HCT116 (cell line): ENCODE measurements around the gene TWIST2. TPM values are rescaled to one million over a fixed set of nuclear protein-coding genes. Genes with fewer than 3 reads are reported as not detected.

ENCODE experiments used
- EZH2 ChIP-seq: fragments of 200-600 bp; sonication (generic); IDR thresholded peaks from 2 replicates; pipeline ENCODE4 v1.6.1; 2017; ENCODE audit warnings: antibody characterized with exemption, mixed run types
- MAX ChIP-seq: IDR thresholded peaks from 2 replicates; pipeline ENCODE4 v1.6.1; 2012
- SP1 ChIP-seq: IDR thresholded peaks from 2 replicates; pipeline ENCODE4 v1.6.1; 2012; ENCODE audit warnings: low read depth
- TCF7L2 ChIP-seq: IDR thresholded peaks from 2 replicates; pipeline ENCODE4 v1.7.0; 2011; ENCODE audit warnings: borderline replicate concordance, inconsistent platforms; ENCODE audit not compliant: insufficient read depth, insufficient read length; ENCODE audit errors: extremely low read depth
- ZBTB33 ChIP-seq: IDR thresholded peaks from 2 replicates; pipeline ENCODE4 v1.6.1; 2011; ENCODE audit warnings: mild to moderate bottlenecking, low read length, moderate library complexity; ENCODE audit not compliant: insufficient replicate concordance; ENCODE audit errors: extremely low read depth
- ZFX ChIP-seq: fragments of 450-650 bp; IDR thresholded peaks from 2 replicates; pipeline ENCODE4 v1.6.1; 2017
- ZNF274 ChIP-seq: fragments of 200-500 bp; sonication (Bioruptor generic); IDR thresholded peaks from 2 replicates; pipeline ENCODE4 v1.6.1; 2014; ENCODE audit warnings: mild to moderate bottlenecking, low read depth, low read length, inconsistent platforms
- total RNA-seq: library from RNA; stranded (reverse); gene quantifications from one replicate; pipeline ENCODE4 v1.2.1, GENCODE V29; 2021; ENCODE audit not compliant: unreplicated experiment
- TF ChIP-seq, protein P1 (sequence below): IDR thresholded peaks from 2 replicates; pipeline ENCODE4 v1.6.1; 2012
- TF ChIP-seq, protein P2 (sequence below), 3 experiments: fragments of 200-600 bp in 1 of 3; sonication (generic) in 1 of 3; IDR thresholded peaks in 2 of 3; conservative IDR thresholded peaks in 1 of 3; 2 replicates each; pipeline ENCODE4 v1.5.1; 2012 to 2017; ENCODE audit warnings: low read depth in 2 of 3, low read length in 2 of 3, antibody characterized with exemption in 1 of 3, borderline replicate concordance in 1 of 3, control low read depth in 1 of 3, mild to moderate bottlenecking in 1 of 3, mixed read lengths in 1 of 3, mixed run types in 1 of 3, moderate library complexity in 1 of 3; ENCODE audit not compliant: insufficient read depth in 1 of 3

Gene TWIST2
- total RNA-seq, 1 experiment from 2014 or later: not detected

DNA sequence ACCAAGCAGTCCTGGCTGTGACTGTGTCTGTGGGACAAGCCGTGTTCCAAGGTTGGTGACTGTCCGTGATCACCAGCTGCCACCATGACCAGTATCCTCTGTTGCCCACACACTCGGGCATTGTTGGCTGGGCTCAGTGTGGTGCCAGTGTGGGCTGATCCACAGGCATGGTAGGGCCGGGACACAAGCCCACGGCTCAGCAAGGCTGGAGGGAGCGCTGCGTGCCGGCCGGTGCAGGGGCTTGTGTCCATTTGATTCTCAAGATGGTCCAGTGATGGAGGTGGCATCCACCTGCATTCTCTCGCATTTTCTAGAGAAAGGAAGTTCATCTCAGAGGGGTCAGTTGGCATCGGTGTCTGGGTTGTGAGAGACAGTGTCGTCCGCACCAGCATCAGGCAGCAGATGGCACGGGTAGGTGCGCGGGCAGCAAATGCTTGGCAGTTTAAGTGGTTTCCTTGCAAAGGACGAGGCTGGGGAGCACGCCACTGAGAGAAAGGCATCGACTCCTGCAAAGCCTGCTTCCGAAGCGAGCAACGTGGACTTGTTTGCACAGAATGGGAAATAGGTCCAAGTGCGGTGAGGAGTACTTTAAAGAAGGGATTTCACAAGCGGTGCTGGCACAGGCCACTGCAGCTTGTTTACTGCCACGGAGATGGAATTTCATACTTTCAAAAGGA lies 20.9 kb downstream of the TWIST2 start (continued):
- no peak for TF ChIP-seq ZBTB33
- TF ChIP-seq, protein P1, sequence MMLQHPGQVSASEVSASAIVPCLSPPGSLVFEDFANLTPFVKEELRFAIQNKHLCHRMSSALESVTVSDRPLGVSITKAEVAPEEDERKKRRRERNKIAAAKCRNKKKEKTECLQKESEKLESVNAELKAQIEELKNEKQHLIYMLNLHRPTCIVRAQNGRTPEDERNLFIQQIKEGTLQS: no peak
- TF ChIP-seq, protein P2, sequence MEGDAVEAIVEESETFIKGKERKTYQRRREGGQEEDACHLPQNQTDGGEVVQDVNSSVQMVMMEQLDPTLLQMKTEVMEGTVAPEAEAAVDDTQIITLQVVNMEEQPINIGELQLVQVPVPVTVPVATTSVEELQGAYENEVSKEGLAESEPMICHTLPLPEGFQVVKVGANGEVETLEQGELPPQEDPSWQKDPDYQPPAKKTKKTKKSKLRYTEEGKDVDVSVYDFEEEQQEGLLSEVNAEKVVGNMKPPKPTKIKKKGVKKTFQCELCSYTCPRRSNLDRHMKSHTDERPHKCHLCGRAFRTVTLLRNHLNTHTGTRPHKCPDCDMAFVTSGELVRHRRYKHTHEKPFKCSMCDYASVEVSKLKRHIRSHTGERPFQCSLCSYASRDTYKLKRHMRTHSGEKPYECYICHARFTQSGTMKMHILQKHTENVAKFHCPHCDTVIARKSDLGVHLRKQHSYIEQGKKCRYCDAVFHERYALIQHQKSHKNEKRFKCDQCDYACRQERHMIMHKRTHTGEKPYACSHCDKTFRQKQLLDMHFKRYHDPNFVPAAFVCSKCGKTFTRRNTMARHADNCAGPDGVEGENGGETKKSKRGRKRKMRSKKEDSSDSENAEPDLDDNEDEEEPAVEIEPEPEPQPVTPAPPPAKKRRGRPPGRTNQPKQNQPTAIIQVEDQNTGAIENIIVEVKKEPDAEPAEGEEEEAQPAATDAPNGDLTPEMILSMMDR (IDR thresholded peaks at IDR 0.05 in 2 of 3, conservative IDR thresholded peaks at IDR 0.05 in 1 of 3; ENCODE audit: borderline replicate concordance in 1 of 3, insufficient read depth in 1 of 3, low read depth in 2 of 3, low read length in 2 of 3): no peak
- TF ChIP-seq EZH2: no peak
- no peak for TF ChIP-seq ZNF274
- TF ChIP-seq TCF7L2: no peak
- no peak for TF ChIP-seq MAX
- TF ChIP-seq ZFX: no peak
- TF ChIP-seq SP1: no peak
- TF ChIP-seq, all 23 proteins: peak for 0
